ENCODE measurements around the gene YIF1A. TPM values are rescaled to one million over a fixed set of nuclear protein-coding genes. Genes with fewer than 3 reads are reported as not detected.
"Not testable (repeated sequence)": the region's sequence is repeated elsewhere in the genome, so short reads cannot be mapped to it uniquely, and the experiment has no call there.

YIF1A gene
- total and polyA plus RNA-seq, 4 donors: 46.6 to 128 (median 114) TPM

GRCh38 chr11:66259225-66259624, 29.7 kb downstream of the YIF1A start:
- 97 to 99% methylated on average over 2 of the region's 2 CpGs for whole genome bisulfite sequencing, 2 donors

GRCh38 chr11:66258473-66258893, 30.5 kb downstream of the YIF1A start:
- Histone ChIP-seq H3K4me1 (ENCODE audit: control insufficient read depth in 5 of 5, insufficient read depth in 5 of 5, low read length in 5 of 5) (peaks cover 0 to 6% (median 5%) of the 10 kb centered on the region in 5 donors), H3K36me3 (ENCODE audit: control insufficient read depth in 4 of 4, insufficient read depth in 4 of 4, low read length in 4 of 4) (peaks cover 0 to 15% (median 12%) of the 10 kb centered on the region in 4 donors), H3K4me3 (peak overlapping the region; percentile 22), H3K9ac (ENCODE audit: insufficient read depth in 1 of 2, low read length in 2 of 2) (peak overlapping the region in 1 of 2 donors; percentile 40), H3K9me3 (ENCODE audit: control insufficient read depth in 4 of 4, insufficient read depth in 3 of 4, low read length in 3 of 4) (no peaks in the 10 kb centered on the region), H3K27ac (ENCODE audit: low read depth in 1 of 2, low read length in 1 of 2) (no peak overlapping the region), H3K27me3 (ENCODE audit: control insufficient read depth in 3 of 3, insufficient read depth in 3 of 3, low read length in 2 of 3) (no peaks in the 10 kb centered on the region)
- 4 to 6% methylated on average over 17 to 28 of the region's 28 CpGs for WGBS, 2 donors
- DNase-seq (no peak), ATAC-seq (ENCODE audit: insufficient read depth, low FRiP score) (no peak)
- no peak for TF ChIP-seq CTCF (IDR thresholded peaks at IDR 0.05; ENCODE audit: control extremely low read depth, extremely low read depth)

More at GRCh38 chr11:66259225-66259624, 29.7 kb downstream of the YIF1A start:
- peaks cover 0 to 6% (median 5%) of the 10 kb centered on the region in 5 donors for H3K4me1 ChIP-seq (ENCODE audit: control insufficient read depth in 5 of 5, insufficient read depth in 5 of 5, low read length in 5 of 5)
- ATAC-seq (ENCODE audit: insufficient read depth, low FRiP score) (no peak), DNase-seq (no peak)
- no peaks in the 10 kb centered on the region for H3K27me3 ChIP-seq (ENCODE audit: control insufficient read depth in 3 of 3, insufficient read depth in 3 of 3, low read length in 2 of 3)
- H3K9me3 ChIP-seq (ENCODE audit: control insufficient read depth in 4 of 4, insufficient read depth in 3 of 4, low read length in 3 of 4): no peaks in the 10 kb centered on the region
- no peak overlapping the region for H3K4me3 ChIP-seq
- H3K9ac ChIP-seq (ENCODE audit: insufficient read depth in 1 of 2, low read length in 2 of 2): peak overlapping the region in 1 of 2 donors; percentile 20
- TF ChIP-seq CTCF (IDR thresholded peaks at IDR 0.05; ENCODE audit: control extremely low read depth, extremely low read depth): no peak
- H3K36me3 ChIP-seq (ENCODE audit: control insufficient read depth in 4 of 4, insufficient read depth in 4 of 4, low read length in 4 of 4): peaks cover 0 to 17% (median 15%) of the 10 kb centered on the region in 4 donors
- no peak overlapping the region for H3K27ac ChIP-seq (ENCODE audit: low read depth in 1 of 2, low read length in 1 of 2)

GRCh38 chr11:66253081-66253480, 35.9 kb downstream of the YIF1A start:
- not testable (repeated sequence) for H3K27me3 ChIP-seq (ENCODE audit: control insufficient read depth in 3 of 3, insufficient read depth in 3 of 3, low read length in 2 of 3); H3K36me3 ChIP-seq (ENCODE audit: control insufficient read depth in 4 of 4, insufficient read depth in 4 of 4, low read length in 4 of 4); H3K4me1 ChIP-seq (ENCODE audit: control insufficient read depth in 5 of 5, insufficient read depth in 5 of 5, low read length in 5 of 5); H3K27ac ChIP-seq (ENCODE audit: low read depth in 1 of 2, low read length in 1 of 2); H3K9ac ChIP-seq (ENCODE audit: insufficient read depth in 1 of 2, low read length in 2 of 2); H3K9me3 ChIP-seq (ENCODE audit: control insufficient read depth in 4 of 4, insufficient read depth in 3 of 4, low read length in 3 of 4); ATAC-seq (ENCODE audit: insufficient read depth, low FRiP score); H3K4me3 ChIP-seq; DNase-seq
- WGBS, 2 donors: 59 to 92% methylated on average over 6 of the region's 6 CpGs

- WGBS, 2 donors: 78 to 80% methylated on average over 7 of the region's 7 CpGs
- no peak for ATAC-seq (ENCODE audit: insufficient read depth, low FRiP score)
- no peak for TF ChIP-seq CTCF (IDR thresholded peaks at IDR 0.05; ENCODE audit: control extremely low read depth, extremely low read depth)
Measured at GRCh38 chr11:66251809-66252208, 37.1 kb downstream of the YIF1A start.

More at GRCh38 chr11:66251809-66252208, 37.1 kb downstream of the YIF1A start:
- H3K9me3 ChIP-seq (ENCODE audit: control insufficient read depth in 4 of 4, insufficient read depth in 3 of 4, low read length in 3 of 4): no peaks in the 10 kb centered on the region
- H3K4me1 ChIP-seq (ENCODE audit: control insufficient read depth in 5 of 5, insufficient read depth in 5 of 5, low read length in 5 of 5): peaks cover 0 to 6% (median 0%) of the 10 kb centered on the region in 5 donors
- no peaks in the 10 kb centered on the region for H3K27me3 ChIP-seq (ENCODE audit: control insufficient read depth in 3 of 3, insufficient read depth in 3 of 3, low read length in 2 of 3)
- no peak overlapping the region for H3K4me3 ChIP-seq
- H3K27ac ChIP-seq (ENCODE audit: low read depth in 1 of 2, low read length in 1 of 2): no peak overlapping the region
- no peak for DNase-seq
- H3K9ac ChIP-seq (ENCODE audit: insufficient read depth in 1 of 2, low read length in 2 of 2): no peak overlapping the region
- peaks cover 0 to 9% (median 5%) of the 10 kb centered on the region in 4 donors for H3K36me3 ChIP-seq (ENCODE audit: control insufficient read depth in 4 of 4, insufficient read depth in 4 of 4, low read length in 4 of 4)

Measured in lung (tissue), 12 donors.